Natural killer cell (primary cell): ENCODE measurements around the gene JAZF1. TPM values are rescaled to one million over a fixed set of nuclear protein-coding genes. Genes with fewer than 3 reads are reported as not detected.

Experiments
- ATAC-seq, 3 donors: fragments of 150-1000 bp in 2 of 3; fragments of 200-7000 bp in 1 of 3; cut with Tn5 transposase; 1 replicate in 1 of 3; 2 replicates in 2 of 3; pipeline ENCODE4 v1.10.0; 2021; ENCODE audit warnings: mild to moderate bottlenecking in 2 of 3, moderate library complexity in 2 of 3
- DNase-seq, 2 donors: peaks; one replicate each; pipeline versions ENCODE4 v3.0.0 to v3.0.0-alpha.2; 2013 to 2021; ENCODE audit warnings: mixed read lengths in 1 of 2
- H3K27ac ChIP-seq: one replicate; pipeline ENCODE4 v1.5.1; 2013; ENCODE audit warnings: mild to moderate bottlenecking, low read length
- H3K27me3 ChIP-seq: one replicate; pipeline ENCODE4 v1.6.1; 2013; ENCODE audit warnings: low read length; ENCODE audit not compliant: control insufficient read depth, insufficient read depth
- H3K36me3 ChIP-seq: one replicate; pipeline ENCODE4 v1.6.1; 2013; ENCODE audit warnings: low read length; ENCODE audit not compliant: control insufficient read depth, insufficient read depth
- H3K4me1 ChIP-seq: one replicate; pipeline ENCODE4 v1.6.1; 2013; ENCODE audit warnings: low read length; ENCODE audit not compliant: control insufficient read depth, insufficient read depth
- H3K4me3 ChIP-seq: one replicate; pipeline ENCODE4 v1.5.1; 2013; ENCODE audit warnings: low read length
- H3K9me3 ChIP-seq: one replicate; pipeline ENCODE4 v1.6.1; 2013; ENCODE audit warnings: low read length; ENCODE audit not compliant: control insufficient read depth, insufficient read depth
- H3K27ac Mint-ChIP-seq, 2 donors: one replicate each; pipeline ENCODE4 v1.8.0; 2022; ENCODE audit warnings: mild to moderate bottlenecking in 2 of 2, mixed read lengths in 2 of 2, moderate library complexity in 1 of 2
- H3K27me3 Mint-ChIP-seq, 2 donors: one replicate each; pipeline ENCODE4 v1.8.0; 2022; ENCODE audit warnings: low read depth in 2 of 2, mixed read lengths in 2 of 2
- H3K36me3 Mint-ChIP-seq: one replicate; pipeline ENCODE4 v1.8.0; 2022; ENCODE audit warnings: mixed read lengths
- H3K4me1 Mint-ChIP-seq, 2 donors: one replicate each; pipeline ENCODE4 v1.8.0; 2022; ENCODE audit warnings: mixed read lengths in 2 of 2
- H3K4me3 Mint-ChIP-seq: one replicate; pipeline ENCODE4 v1.8.0; 2022; ENCODE audit warnings: mild to moderate bottlenecking, moderate library complexity, mixed read lengths
- H3K9me3 Mint-ChIP-seq, 2 donors: one replicate each; pipeline ENCODE4 v1.8.0; 2022; ENCODE audit warnings: mixed read lengths in 2 of 2
- WGBS: methylation state at CpG from one replicate; pipeline ENCODE4 v1.1.7; 2013; ENCODE audit warnings: missing lambda C conversion rate; ENCODE audit not compliant: insufficient coverage; 5-methylcytosine and 5-hydroxymethylcytosine counted together
- intact Hi-C: fragments of 100-400 bp; cut with micrococcal nuclease; formaldehyde crosslinking; loops from one replicate; pipeline ENCODE4 v1.14.2; 2022
- total RNA-seq, 4 donors: library from RNA; stranded (reverse); fragments of 120-200 nt in 1 of 4; gene quantifications; one replicate each; pipeline versions ENCODE4 v1.2.3 to v1.2.4, GENCODE V29; 2013 to 2022
- TF ChIP-seq, protein P1 (sequence below): fragments of 200-600 bp; IDR thresholded peaks from one replicate; pipeline ENCODE4 v1.8.0; 2022; ENCODE audit warnings: antibody characterized with exemption

Gene JAZF1
- total RNA-seq, 3 donors from 2014 or later (not counting 1 experiment from before 2014, with no cell fraction given): 82.5 to 89.7 (median 87.6) TPM

DNA sequence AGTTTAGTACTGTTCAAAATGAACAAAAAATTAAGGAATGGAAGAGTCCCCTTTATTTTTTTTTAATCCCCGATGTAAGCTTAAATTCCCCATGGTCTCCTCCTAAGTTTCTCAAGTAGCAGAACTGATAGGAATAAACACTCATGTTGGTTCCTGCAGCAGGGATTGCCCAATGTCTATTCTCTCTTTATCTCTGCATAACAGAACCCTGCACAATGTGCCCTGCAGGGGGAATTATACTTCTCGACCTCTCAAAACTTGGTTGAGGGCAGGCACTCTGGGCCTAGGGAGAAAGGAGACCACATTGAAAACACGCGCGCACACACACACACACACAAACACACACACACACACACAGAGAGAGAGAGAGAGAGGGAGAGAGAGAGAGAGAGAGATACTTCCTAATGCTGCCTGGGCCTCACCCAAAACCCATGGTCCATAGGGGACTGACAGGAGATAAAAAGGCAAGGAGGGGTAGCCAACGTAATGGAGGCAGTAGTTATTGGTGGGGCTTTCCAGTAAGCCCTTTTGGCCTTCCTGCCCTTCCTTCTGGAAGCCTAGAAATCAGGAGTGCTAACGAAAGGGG, 22.7 kb downstream of the JAZF1 start:
- Mint-ChIP-seq H3K9me3 (no peaks in the 10 kb centered on the region), H3K27me3 (no peaks in the 10 kb centered on the region), H3K4me3 (no peak overlapping the region), H3K36me3 (no peaks in the 10 kb centered on the region), H3K27ac (peak overlapping the region in 1 of 2 donors; percentile 93), H3K4me1 (peaks cover 85 to 89% of the 10 kb centered on the region in 2 donors)
- Histone ChIP-seq H3K27ac (no peak overlapping the region), H3K9me3 (no peaks in the 10 kb centered on the region), H3K27me3 (no peaks in the 10 kb centered on the region), H3K4me1 (peaks cover 31% of the 10 kb centered on the region), H3K36me3 (no peaks in the 10 kb centered on the region), H3K4me3 (no peak overlapping the region)
- no peak for DNase-seq
- no peak for ATAC-seq
- WGBS: 90% methylated on average over 4 of the region's 7 CpGs
- TF ChIP-seq, protein P1, sequence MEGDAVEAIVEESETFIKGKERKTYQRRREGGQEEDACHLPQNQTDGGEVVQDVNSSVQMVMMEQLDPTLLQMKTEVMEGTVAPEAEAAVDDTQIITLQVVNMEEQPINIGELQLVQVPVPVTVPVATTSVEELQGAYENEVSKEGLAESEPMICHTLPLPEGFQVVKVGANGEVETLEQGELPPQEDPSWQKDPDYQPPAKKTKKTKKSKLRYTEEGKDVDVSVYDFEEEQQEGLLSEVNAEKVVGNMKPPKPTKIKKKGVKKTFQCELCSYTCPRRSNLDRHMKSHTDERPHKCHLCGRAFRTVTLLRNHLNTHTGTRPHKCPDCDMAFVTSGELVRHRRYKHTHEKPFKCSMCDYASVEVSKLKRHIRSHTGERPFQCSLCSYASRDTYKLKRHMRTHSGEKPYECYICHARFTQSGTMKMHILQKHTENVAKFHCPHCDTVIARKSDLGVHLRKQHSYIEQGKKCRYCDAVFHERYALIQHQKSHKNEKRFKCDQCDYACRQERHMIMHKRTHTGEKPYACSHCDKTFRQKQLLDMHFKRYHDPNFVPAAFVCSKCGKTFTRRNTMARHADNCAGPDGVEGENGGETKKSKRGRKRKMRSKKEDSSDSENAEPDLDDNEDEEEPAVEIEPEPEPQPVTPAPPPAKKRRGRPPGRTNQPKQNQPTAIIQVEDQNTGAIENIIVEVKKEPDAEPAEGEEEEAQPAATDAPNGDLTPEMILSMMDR: no peak
- intact Hi-C loops: no loop called here

DNA sequence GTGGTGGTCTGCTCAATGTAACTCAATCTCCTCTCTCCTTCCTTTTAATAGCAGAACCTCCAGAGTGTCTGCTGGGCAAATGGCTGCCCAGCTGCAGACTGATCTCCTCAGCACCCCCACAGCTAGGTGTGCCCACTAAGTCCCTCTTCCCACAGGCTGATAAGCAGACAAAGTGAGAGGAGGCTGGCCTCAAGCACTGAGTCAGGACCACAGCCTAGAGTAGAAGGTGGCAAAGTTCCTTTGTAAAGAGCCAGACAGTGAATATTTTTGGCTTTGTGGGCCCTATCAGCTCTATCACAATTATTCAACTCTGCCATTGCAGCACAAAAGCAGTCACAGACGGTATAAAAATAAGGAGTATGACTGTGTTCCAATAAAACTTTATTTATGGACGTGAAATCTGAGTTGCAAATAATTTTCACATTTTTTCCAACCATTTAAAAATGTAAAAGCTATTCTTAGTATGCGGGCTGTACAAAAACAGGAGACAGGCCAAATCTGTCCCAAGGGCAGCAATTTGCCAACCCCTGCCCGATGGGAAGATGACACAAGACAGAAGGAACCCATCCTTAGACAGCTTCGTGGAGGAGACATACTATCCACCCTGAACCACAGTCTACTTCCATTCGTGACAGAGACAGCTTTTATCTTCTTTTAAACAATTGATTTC, 23.4 kb downstream of the JAZF1 start:
- no peak overlapping the region for H3K4me3 ChIP-seq
- no peaks in the 10 kb centered on the region for H3K36me3 ChIP-seq
- H3K9me3 ChIP-seq: no peaks in the 10 kb centered on the region
- DNase-seq: no peak
- H3K27ac Mint-ChIP-seq: peak overlapping the region; percentile 64 to 93
- no peaks in the 10 kb centered on the region for H3K27me3 Mint-ChIP-seq
- peaks cover 34% of the 10 kb centered on the region for H3K4me1 ChIP-seq
- TF ChIP-seq, protein P1: no peak
- no peak overlapping the region for H3K27ac ChIP-seq
- H3K27me3 ChIP-seq: no peaks in the 10 kb centered on the region
- 95% methylated on average over 6 of the region's 6 CpGs for WGBS
- H3K4me3 Mint-ChIP-seq: peak overlapping the region; percentile 35
- no peaks in the 10 kb centered on the region for H3K36me3 Mint-ChIP-seq
- H3K4me1 Mint-ChIP-seq: peaks cover 85 to 88% of the 10 kb centered on the region in 2 donors
- no peaks in the 10 kb centered on the region for H3K9me3 Mint-ChIP-seq
- no peak for ATAC-seq
- intact Hi-C loops: no loop called here

DNA sequence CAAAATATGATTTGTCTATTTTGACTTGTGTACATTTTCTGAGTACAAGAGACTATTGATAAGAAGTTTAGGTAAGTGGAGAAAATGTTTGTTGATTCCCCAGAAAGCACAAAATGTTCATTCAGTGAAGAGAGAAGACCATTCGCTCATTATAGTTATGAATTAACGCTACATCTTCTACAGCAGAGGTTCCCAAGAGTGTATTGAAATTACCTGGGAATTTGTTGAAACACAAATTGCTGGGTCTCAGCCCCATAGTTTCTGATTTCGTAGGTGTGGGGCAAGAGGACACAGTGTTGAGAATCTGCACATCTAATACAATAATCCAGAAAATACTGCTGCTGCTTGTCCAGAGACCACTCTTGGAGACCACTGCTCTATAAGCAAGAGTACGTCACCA, 24.2 kb downstream of the JAZF1 start:
- H3K27me3 ChIP-seq: no peaks in the 10 kb centered on the region
- no peak for DNase-seq
- intact Hi-C loops: no loop called here
- no peaks in the 10 kb centered on the region for H3K36me3 Mint-ChIP-seq
- ATAC-seq: no peak
- H3K9me3 ChIP-seq: no peaks in the 10 kb centered on the region
- peak overlapping the region; percentile 73 for H3K27ac ChIP-seq
- no peaks in the 10 kb centered on the region for H3K9me3 Mint-ChIP-seq
- H3K4me3 ChIP-seq: no peak overlapping the region
- TF ChIP-seq, protein P1: no peak
- H3K4me1 Mint-ChIP-seq: peaks cover 83 to 85% of the 10 kb centered on the region in 2 donors
- H3K27me3 Mint-ChIP-seq: no peaks in the 10 kb centered on the region
- no peak overlapping the region for H3K4me3 Mint-ChIP-seq
- peaks cover 40% of the 10 kb centered on the region for H3K4me1 ChIP-seq
- H3K36me3 ChIP-seq: no peaks in the 10 kb centered on the region
- H3K27ac Mint-ChIP-seq: peak overlapping the region; percentile 93 to 94
- 95% methylated on average over 4 of the region's 4 CpGs for WGBS
